ENCODE measurements around the gene KRT8. TPM values are rescaled to one million over a fixed set of nuclear protein-coding genes. Genes with fewer than 3 reads are reported as not detected.

The KRT8 gene
- polyA plus RNA-seq (ENCODE audit: insufficient read length in 4 of 4): 100 to 1,000 TPM in 3 of 4 donors, 1 to 10 TPM in 1; 6.0 to 285 (median 246) TPM

DNA sequence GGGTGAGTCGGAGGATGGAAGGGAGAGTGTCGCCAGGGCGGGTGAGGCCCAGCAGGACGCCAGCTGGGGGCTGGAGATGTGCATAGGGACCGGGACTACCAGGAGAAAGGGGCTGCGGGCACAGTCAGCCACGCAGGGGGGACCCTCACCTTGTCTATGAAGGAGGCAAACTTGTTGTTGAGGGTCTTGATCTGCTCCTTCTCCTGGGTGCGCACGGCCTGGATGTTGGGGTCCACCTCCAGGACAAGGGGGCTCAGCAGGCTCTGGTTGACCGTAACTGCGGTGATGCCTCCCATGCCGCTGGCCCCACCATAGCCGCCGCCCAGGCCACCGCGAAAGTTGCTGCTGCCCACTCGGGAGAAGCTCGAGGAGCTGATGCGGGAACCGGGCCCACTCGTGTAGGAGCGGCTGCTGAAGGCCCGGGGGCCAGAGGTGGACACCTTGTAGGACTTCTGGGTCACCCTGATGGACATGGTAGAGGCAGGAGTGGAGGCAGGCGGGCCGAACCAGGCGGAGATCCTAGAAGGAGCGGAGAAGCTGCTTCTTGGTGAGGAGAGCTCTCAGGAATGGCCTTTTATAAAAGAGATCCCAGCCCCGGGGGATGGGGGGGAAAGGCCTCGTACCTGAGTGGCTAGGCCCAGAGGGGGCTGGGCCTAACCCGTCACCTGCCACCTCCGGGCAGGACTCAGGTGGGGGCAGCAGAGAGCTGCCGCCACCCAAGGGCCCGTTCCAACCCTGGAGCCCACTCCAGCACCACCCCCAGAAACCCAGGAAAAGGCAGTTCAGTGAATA lies at the start of gene KRT8:
Gene KRT8 (minus strand): TSS at position 568 of the 792 bp plus-strand sequence. CDS start 95 bp downstream, at position 473.
- DNase-seq (ENCODE audit: low read depth in 4 of 4, low spot score in 3 of 4): peak in 2 of 4 donors; percentile 55 to 73

- no peak for DNase-seq (ENCODE audit: low read depth in 4 of 4, low spot score in 3 of 4)
Measured at GRCh38 chr12:52953181-52953841, 48.4 kb upstream of the KRT8 start.

- no peak for DNase-seq (ENCODE audit: low read depth in 4 of 4, low spot score in 3 of 4)
Measured at GRCh38 chr12:52952076-52952801, 47.4 kb upstream of the KRT8 start.

DNA sequence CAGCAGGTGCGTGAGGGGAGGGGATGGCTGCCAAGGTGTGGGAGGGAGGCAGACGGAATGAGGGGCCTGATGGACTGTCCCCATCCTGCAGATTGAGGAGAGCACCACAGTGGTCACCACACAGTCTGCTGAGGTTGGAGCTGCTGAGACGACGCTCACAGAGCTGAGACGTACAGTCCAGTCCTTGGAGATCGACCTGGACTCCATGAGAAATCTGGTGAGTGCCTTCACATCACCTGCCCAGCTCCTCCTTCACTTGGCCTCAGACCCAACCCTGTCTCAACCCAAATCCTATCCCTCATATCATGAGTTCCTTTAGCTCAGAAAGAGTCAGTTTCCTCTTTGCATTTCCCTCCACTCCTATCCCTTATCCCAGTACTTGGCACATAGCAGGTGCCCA lies 46.8 kb upstream of the KRT8 start:
- DNase-seq (ENCODE audit: low read depth in 4 of 4, low spot score in 3 of 4): no peak

DNA sequence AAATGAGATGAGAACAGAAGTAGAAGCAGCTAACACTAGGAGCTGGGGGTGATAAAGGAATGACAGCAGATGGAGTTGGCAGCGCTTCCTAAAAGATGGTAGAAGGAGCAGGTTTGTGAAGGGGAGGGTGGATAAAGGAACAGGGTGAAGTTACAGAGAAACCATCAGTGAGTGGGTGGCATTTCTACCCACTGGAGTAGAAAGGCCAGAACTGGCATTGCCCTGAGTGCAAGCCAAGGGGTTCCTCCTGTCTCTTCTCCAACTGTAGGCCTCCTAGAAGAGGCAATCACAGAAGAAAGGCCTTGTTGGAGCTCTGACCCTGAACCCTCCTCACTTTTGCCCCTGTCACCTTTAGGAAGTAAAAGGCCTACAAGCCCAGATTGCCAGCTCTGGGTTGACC lies 46.2 kb upstream of the KRT8 start:
- no peak for DNase-seq (ENCODE audit: low read depth in 4 of 4, low spot score in 3 of 4)

GRCh38 chr12:52950553-52950952 lies 45.7 kb upstream of the KRT8 start:
- DNase-seq (ENCODE audit: low read depth in 4 of 4, low spot score in 3 of 4): no peak

GRCh38 chr12:52949413-52950331 lies 44.8 kb upstream of the KRT8 start:
- DNase-seq (ENCODE audit: low read depth in 4 of 4, low spot score in 3 of 4): no peak

GRCh38 chr12:52947738-52948423 lies 43.0 kb upstream of the KRT8 start:
- no peak for DNase-seq (ENCODE audit: low read depth in 4 of 4, low spot score in 3 of 4)

GRCh38 chr12:52946797-52947547 lies 42.1 kb upstream of the KRT8 start:
- no peak for DNase-seq (ENCODE audit: low read depth in 4 of 4, low spot score in 3 of 4)

DNA sequence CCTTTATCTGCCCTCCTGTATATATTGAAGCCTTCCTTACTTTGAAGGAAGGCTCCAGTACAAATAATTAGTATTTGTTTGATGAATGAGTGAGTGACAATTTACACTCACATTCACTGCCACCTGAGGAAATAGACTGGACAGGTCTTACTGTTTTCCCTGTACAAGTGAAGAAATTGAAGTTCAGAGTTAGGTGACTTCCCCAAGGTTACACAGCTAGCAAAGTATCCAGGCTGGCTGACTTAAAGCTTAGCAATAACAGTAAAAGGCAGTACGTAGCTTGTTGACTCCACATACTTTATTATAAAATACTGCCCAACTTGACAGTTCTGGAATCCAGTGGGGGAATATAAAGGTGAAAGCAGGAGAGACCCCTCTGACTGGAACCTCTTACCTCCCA lies 41.5 kb upstream of the KRT8 start:
- DNase-seq (ENCODE audit: low read depth in 4 of 4, low spot score in 3 of 4): no peak

- no peak for DNase-seq (ENCODE audit: low read depth in 4 of 4, low spot score in 3 of 4)
Measured at GRCh38 chr12:52945389-52946232, 40.7 kb upstream of the KRT8 start.

DNA sequence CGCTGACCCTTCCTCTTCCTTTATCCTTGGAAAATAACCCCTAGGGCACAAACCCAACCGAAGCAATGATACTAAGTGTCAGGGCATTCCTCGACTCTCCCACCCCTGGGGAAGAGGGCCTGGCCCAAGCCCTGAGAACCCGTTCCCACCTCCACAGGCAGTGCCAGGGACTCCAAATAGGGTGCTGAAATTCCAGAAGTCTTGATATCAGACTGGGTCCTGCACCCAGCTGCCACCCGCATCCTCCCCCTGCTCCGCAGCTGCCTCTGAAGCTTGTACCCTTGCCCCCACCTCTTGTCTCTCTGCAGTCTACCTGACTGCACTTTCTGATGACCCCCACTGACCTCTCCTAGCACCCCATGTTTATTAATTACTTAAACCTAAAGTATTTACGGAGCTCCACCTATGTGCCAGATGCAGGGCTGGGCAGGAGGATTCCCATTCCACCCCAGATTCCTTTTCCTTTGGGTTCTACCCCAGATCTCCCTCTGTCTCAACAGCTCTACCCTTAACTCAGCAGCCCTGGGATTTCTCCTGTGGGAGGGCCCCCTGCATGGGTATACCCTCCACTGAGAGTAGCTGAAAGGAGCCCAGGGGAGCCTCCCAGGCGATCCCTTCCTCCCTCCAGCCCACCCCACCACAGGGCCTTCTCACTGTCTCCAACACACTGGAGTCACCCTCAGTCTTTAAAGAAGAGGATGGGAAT lies 40.0 kb upstream of the KRT8 start:
- DNase-seq (ENCODE audit: low read depth in 4 of 4, low spot score in 3 of 4): no peak

DNA sequence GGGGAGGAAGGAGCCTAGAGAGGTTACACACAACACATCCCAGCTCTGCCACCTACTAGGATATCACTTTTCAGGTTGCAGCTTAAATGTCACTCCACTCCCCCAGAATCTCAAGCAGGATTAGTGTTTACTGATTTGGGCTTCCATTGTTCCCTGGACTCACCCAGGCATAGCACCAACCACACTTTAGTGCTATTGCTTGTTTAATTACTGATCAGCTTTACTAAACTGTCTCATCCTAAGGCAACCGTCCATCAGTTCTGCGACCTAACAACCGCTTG lies 38.0 kb upstream of the KRT8 start:
- no peak for DNase-seq (ENCODE audit: low read depth in 4 of 4, low spot score in 3 of 4)

GRCh38 chr12:52942066-52942900 lies 37.4 kb upstream of the KRT8 start:
- DNase-seq (ENCODE audit: low read depth in 4 of 4, low spot score in 3 of 4): no peak

- DNase-seq (ENCODE audit: low read depth in 4 of 4, low spot score in 3 of 4): no peak
Measured at GRCh38 chr12:52929538-52929937, 24.7 kb upstream of the KRT8 start.

DNA sequence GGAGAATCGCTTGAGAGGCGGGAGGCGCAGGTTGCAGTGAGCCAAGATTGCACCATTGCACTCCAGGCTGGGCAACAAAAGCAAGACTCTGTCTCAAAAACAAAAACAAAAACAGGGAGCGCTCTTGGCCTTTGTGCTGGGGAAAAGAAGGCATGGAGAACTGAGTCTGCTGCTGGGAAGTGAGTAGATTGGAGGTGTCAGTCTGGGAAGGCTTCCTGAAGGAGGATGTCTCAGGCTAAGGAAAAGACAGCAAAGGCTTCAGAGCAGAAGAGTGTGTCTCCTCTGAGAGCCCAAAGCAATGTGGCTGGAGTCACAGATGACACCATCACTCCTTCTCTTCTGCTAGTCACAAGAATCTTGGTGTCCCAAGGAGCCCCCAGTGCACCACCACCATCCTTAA lies 23.1 kb upstream of the KRT8 start:
- DNase-seq (ENCODE audit: low read depth in 4 of 4, low spot score in 3 of 4): no peak

Measured in left renal pelvis (tissue), 4 donors.